ENCODE data around the gene MEIOB. TPM values are rescaled to one million over a fixed set of nuclear protein-coding genes. Genes with fewer than 3 reads are reported as not detected.

The MEIOB gene
- total RNA-seq, 1 experiment from 2014 or later = 1.4 TPM

- H3K27me3 Mint-ChIP-seq (ENCODE audit: low read depth) = no peaks in the 10 kb centered on the region
- DNase-seq (ENCODE audit: low spot score) (no peak), ATAC-seq (no peak)
- H3K9me3 Mint-ChIP-seq = no peaks in the 10 kb centered on the region
- H3K4me3 Mint-ChIP-seq = no peak overlapping the region
- no peak overlapping the region for H3K27ac Mint-ChIP-seq
- H3K4me1 Mint-ChIP-seq = 0 out of 2 replicates have a peak, but pooled peaks cover 4% of the 10 kb centered on the region
- POLR2A ChIA-PET = no interaction called here
- no peaks in the 10 kb centered on the region for H3K36me3 Mint-ChIP-seq
- TF ChIP-seq ZNF396 (CRISPR knock-in tag; IDR thresholded peaks at IDR 0.05; ENCODE audit: borderline replicate concordance) (no peak), SOX15 (CRISPR knock-in tag; IDR thresholded peaks at IDR 0.05) (no peak), JAZF1 (CRISPR knock-in tag; IDR thresholded peaks at IDR 0.05) (no peak), AFF4 (CRISPR knock-in tag; IDR thresholded peaks at IDR 0.05; ENCODE audit: borderline replicate concordance) (no peak), ELF4 (CRISPR knock-in tag; IDR thresholded peaks at IDR 0.05; ENCODE audit: low read depth) (no peak), ZNF416 (CRISPR knock-in tag; IDR thresholded peaks at IDR 0.05) (no peak), MAX (CRISPR knock-in tag; IDR thresholded peaks at IDR 0.05) (no peak), ZBTB43 (CRISPR knock-in tag; IDR thresholded peaks at IDR 0.05) (no peak), GABPB1 (CRISPR knock-in tag; IDR thresholded peaks at IDR 0.05) (no peak), ZSCAN18 (CRISPR knock-in tag; IDR thresholded peaks at IDR 0.05) (no peak), IRF2 (CRISPR knock-in tag; IDR thresholded peaks at IDR 0.05; ENCODE audit: borderline replicate concordance, low read depth) (no peak)
- CTCF ChIA-PET = interaction anchor here (2.8 kb wide), 1 partner anchor 10 kb away, joined by 16 read pairs; no protein-coding TSS in a partner anchor
Observed at GRCh38 chr16:1821861-1822611, 49.9 kb downstream of the MEIOB start.

GRCh38 chr16:1820946-1821290 lies 51.0 kb downstream of the MEIOB start:
- CTCF ChIA-PET = no interaction called here
- Mint-ChIP-seq H3K27me3 (ENCODE audit: low read depth) (no peaks in the 10 kb centered on the region), H3K9me3 (no peaks in the 10 kb centered on the region), H3K4me1 (0 out of 2 replicates have a peak, but pooled peaks cover 4% of the 10 kb centered on the region), H3K4me3 (no peak overlapping the region), H3K27ac (no peak overlapping the region), H3K36me3 (no peaks in the 10 kb centered on the region)
- no peak for ATAC-seq
- no peak for DNase-seq (ENCODE audit: low spot score)
- POLR2A ChIA-PET = no interaction called here
- TF ChIP-seq CDX4 (CRISPR knock-in tag; IDR thresholded peaks at IDR 0.05; ENCODE audit: borderline replicate concordance) (no peak), ZNF138 (CRISPR knock-in tag; conservative IDR thresholded peaks at IDR 0.05) (no peak), USF2 (CRISPR knock-in tag; IDR thresholded peaks at IDR 0.05) (no peak), ZNF317 (CRISPR knock-in tag; IDR thresholded peaks at IDR 0.05; ENCODE audit: borderline replicate concordance, low read depth) (no peak), NFE2L1 (CRISPR knock-in tag; IDR thresholded peaks at IDR 0.05) (no peak), STAT6 (CRISPR knock-in tag; conservative IDR thresholded peaks at IDR 0.05; ENCODE audit: low read depth) (no peak), ZNF671 (CRISPR knock-in tag; IDR thresholded peaks at IDR 0.05) (no peak), HMGA2 (CRISPR knock-in tag; IDR thresholded peaks at IDR 0.05) (no peak), ZNF423 (CRISPR knock-in tag; IDR thresholded peaks at IDR 0.05) (no peak), E2F5 (CRISPR knock-in tag; IDR thresholded peaks at IDR 0.05) (no peak), ERG (CRISPR knock-in tag; IDR thresholded peaks at IDR 0.05) (no peak)
